Measurements from ENCODE around the gene FGF12. TPM values are rescaled to one million over a fixed set of nuclear protein-coding genes. Genes with fewer than 3 reads are reported as not detected.
A peak's percentile ranks its signal among the peaks of the same experiment; 100 is the strongest.

The FGF12 gene
- total RNA-seq, 1 donor from 2014 or later = 356 TPM

GRCh38 chr3:192449036-192449435 is 278.3 kb downstream of the FGF12 start:
- ATAC-seq (ENCODE audit: poor library complexity) = no peak
- no peak for DNase-seq
- intact Hi-C loops (cut with DNase I) = loop anchor here (5.0 kb wide), 1 partner anchor 1032 kb away; no protein-coding TSS in a partner anchor

DNA sequence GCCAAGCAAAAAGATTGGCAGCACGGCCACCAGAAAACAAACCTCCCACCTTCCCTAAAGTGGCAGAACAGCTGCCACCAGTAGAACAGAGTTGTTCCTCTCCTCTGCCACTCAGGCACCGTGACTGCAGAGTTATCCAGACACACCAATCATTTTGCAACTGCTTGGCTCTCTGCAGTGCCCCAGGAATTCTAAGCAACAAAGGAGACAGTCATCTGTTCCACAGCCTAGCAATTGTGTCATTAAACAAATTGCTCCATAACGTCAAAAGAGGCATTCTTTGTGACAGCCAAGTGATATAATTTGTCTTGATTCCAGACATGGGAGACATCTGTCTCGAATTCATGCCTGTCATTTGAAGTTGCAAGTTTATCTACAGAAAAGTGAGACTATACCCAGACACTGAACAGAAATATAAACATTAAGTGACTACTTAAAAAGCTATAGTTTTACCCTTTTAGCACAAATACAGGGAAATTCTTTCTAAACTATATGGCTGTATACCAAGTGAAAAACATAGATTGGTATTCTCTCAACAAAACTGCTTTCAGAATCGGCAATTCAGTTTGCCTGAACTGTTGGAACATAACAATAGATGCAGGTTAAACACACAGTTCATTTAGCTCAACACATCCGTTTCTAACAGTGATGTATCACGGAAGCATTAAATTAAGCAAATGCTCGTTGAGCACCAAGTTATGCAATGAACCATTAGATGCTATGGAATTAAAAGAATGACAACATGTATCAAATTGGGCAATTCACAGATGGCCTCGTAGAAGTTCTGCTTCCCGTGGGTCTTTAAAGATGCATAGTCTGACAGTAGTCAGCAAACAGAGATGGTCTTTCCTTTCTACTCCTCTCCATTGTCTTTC is 281.3 kb downstream of the FGF12 start:
- intact Hi-C loops (cut with DNase I) = loop anchor here (5.0 kb wide), 1 partner anchor 1029 kb away; no protein-coding TSS in a partner anchor
- DNase-seq (no peak), ATAC-seq (ENCODE audit: poor library complexity) (peak; percentile 86)

DNA sequence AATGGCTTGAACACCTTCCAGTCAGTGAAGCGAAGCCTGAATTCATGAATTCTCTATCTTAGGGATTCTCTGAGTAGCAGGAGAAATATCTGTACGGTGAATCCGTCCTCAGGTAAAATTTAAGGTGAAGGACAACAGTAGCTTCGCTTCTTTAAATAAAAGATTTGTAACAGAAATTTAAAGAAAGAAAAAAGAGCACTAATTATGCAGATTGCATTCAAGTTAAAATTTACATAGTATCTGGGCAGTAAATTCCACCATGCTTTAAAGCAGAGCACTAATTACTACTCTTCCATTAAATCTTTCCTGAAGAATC is 282.6 kb downstream of the FGF12 start:
- no peak for DNase-seq
- no peak for ATAC-seq (ENCODE audit: poor library complexity)
- intact Hi-C loops (cut with DNase I) = loop anchor here (5.0 kb wide), 2 partner anchors 312 to 1027 kb away; no protein-coding TSS in a partner anchor

- intact Hi-C loops (cut with DNase I) = loop anchor here (5.0 kb wide), 1 partner anchor 312 kb away; no protein-coding TSS in a partner anchor
- peak; percentile 75 for DNase-seq
- ATAC-seq (ENCODE audit: poor library complexity) = peak; percentile 82
Measured at GRCh38 chr3:192444096-192444790, 283.1 kb downstream of the FGF12 start.

- ATAC-seq (ENCODE audit: poor library complexity) (no peak), DNase-seq (no peak)
- intact Hi-C loops (cut with DNase I) = no loop called here
Measured at GRCh38 chr3:192435241-192435640, 292.1 kb downstream of the FGF12 start.

DNA sequence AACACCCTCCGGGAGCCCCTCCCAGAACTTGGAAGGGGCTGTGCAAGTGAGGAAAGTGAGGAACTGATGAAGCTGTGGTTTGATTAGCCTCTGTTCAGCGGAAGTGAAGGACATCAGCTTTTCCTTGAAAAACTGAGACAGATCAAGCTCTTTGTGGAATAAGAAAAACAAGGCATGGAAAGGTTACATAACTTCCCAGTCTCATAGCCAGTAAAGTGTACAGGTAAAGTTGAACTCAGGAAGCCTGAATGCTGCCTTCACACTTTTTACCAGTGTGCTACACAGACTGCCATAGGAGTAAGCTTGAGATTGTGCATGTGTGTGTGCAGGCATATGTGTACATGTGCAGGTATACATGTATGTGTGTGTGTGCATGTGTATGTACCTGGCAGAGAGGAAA is 293.2 kb downstream of the FGF12 start:
- ATAC-seq (ENCODE audit: poor library complexity) (no peak), DNase-seq (no peak)
- intact Hi-C loops (cut with DNase I) = no loop called here

GRCh38 chr3:192433704-192434103 is 293.6 kb downstream of the FGF12 start:
- DNase-seq (no peak), ATAC-seq (ENCODE audit: poor library complexity) (no peak)
- intact Hi-C loops (cut with DNase I) = no loop called here

DNA sequence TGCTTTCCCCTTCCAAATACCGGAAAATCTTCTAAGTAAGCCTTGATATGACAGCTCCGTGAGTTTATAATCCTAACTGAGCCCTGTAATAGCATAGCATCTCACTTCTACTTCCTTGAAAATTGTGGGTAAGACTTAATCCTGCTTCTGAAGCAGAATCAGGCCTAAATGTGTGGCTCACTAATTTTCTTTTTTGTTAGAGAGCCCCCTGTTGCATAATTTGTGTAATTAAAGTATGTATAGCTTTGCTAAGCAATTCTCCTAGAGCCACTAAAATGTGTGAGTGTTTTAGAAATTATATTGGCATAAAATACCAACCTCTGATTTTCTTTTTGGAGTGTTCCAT is 304.4 kb downstream of the FGF12 start:
- ATAC-seq (ENCODE audit: poor library complexity) (no peak), DNase-seq (no peak)
- intact Hi-C loops (cut with DNase I) = loop anchor here (10.0 kb wide), 1 partner anchor 238 kb away; no protein-coding TSS in a partner anchor

DNA sequence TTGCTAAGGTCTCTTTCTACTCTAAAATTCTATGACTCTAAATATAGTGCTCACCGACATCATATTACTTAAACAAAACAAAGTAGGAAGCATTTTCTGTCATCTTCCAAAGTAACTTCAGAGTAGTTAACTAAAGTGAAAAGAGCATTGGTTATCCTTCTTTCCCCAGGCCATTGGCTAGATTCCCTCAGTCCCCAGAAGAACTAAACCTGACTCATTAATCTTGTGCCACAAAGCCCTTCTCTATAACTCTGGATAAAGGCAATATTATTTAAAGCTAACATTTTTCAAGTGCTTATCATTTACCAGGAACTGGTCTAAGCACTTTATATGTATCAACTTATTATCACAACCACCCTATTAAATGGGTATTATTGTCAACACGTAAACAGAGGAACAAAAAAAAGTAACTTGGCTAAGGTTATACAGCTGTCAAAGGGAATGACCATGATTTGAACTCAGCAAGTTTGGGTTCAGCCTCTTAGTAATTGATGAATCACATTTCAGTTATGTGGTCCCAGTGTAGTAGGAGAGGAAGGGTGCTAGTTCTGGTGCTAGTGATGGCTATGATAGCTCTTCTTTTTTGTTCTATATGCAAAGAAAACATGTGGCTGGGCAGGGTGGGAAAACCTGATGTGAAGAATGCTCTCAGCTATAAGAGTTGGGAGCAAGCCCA is 304.9 kb downstream of the FGF12 start:
- no peak for ATAC-seq (ENCODE audit: poor library complexity)
- no peak for DNase-seq
- intact Hi-C loops (cut with DNase I) = loop anchor here (10.0 kb wide), 1 partner anchor 238 kb away; no protein-coding TSS in a partner anchor

- intact Hi-C loops (cut with DNase I) = no loop called here
- DNase-seq (no peak), ATAC-seq (ENCODE audit: poor library complexity) (no peak)
Measured at GRCh38 chr3:192419312-192419711, 308.0 kb downstream of the FGF12 start.

DNA sequence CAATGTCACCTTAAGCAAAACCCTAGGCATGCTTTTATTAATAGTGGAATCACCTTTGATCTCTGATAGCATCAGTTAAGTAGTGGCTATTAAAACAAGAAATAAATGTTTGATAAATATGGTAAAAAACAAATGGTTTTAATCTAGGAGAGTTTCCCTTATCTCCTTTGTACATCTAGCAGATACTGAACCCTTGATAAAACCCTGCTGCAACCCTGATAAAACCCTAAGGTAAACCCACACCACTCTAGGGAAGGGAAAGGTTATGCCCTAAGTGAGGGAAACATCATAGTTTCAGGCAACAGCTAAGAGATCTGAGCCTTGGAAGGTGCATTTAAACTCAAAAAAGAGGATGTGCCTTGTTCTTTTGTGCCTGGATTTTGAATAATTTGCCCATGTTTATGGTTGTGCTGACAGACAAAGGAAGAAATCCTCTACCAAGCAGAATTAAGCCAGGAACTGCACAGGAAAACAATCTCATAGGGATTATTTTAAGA is 309.7 kb downstream of the FGF12 start:
- no peak for ATAC-seq (ENCODE audit: poor library complexity)
- no peak for DNase-seq
- intact Hi-C loops (cut with DNase I) = no loop called here

- DNase-seq (no peak), ATAC-seq (ENCODE audit: poor library complexity) (no peak)
- intact Hi-C loops (cut with DNase I) = no loop called here
Measured at GRCh38 chr3:192417017-192417416, 310.3 kb downstream of the FGF12 start.

DNA sequence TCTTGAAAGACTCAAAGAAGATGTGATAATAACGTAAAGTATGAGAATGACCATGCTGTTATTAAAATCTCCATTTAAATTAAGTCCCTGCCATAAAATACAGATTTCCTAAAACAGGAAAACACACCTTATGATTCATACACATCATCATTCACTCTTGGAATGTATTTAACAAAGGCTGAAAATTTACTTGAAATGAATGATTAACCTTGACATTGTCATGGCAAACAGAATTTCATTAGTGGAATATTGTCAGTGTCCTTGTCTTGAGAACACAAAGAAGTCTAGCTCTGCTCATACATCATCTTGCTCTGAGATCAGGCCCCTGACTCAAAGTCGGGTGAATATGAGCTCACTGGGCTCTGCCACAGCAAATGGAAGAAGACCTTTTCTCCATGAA is 313.9 kb downstream of the FGF12 start:
- intact Hi-C loops (cut with DNase I) = no loop called here
- ATAC-seq (ENCODE audit: poor library complexity) = no peak

GRCh38 chr3:192410684-192410960 is 316.7 kb downstream of the FGF12 start:
- DNase-seq (no peak), ATAC-seq (ENCODE audit: poor library complexity) (no peak)
- intact Hi-C loops (cut with DNase I) = no loop called here

More for the DNA sequence above, 313.9 kb downstream of the FGF12 start:
- no peak for DNase-seq

DNA sequence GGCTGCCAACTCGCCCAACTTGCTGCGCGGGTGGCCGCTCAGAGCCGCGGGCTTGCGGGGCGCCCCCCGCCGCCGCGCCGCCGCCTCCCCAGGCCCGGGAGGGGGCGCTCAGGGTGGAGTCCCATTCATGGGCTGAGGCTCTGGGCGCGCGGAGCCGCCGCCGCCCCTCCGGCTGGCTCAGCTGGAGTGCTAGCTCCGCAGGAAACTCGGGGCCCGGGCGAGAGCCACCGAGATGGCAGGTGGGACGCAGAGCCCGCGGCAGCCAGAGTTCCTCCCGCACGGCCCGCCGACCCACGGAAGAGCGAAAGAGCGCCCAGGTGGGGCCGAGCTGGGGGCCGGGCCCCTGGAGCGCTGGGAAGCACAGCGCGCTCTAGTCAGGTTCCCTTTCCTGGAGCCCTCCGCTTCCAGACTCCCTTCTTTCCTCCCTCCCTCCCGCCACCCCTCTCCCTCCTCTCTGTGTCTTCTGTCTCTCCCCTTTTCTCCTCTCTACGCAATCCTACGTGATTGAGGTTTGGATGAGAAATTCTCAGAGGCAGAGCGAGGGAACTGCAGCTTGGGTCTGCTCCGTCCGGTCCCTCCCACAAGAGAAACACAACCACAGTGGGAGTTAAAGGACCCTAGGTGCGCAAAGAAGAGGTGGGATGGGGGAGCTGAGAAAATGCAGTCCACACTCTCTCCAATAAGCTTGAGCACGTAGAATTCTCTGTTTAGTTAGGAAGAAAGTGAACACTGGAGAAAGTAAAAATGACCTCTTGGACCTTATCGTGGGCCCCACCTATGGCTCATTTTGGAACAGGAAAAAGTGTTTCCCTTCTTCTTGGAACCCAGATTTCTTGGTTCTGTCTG is 317.3 kb downstream of the FGF12 start:
- peak; percentile 37 for DNase-seq
- no peak for ATAC-seq (ENCODE audit: poor library complexity)
- intact Hi-C loops (cut with DNase I) = no loop called here

DNA sequence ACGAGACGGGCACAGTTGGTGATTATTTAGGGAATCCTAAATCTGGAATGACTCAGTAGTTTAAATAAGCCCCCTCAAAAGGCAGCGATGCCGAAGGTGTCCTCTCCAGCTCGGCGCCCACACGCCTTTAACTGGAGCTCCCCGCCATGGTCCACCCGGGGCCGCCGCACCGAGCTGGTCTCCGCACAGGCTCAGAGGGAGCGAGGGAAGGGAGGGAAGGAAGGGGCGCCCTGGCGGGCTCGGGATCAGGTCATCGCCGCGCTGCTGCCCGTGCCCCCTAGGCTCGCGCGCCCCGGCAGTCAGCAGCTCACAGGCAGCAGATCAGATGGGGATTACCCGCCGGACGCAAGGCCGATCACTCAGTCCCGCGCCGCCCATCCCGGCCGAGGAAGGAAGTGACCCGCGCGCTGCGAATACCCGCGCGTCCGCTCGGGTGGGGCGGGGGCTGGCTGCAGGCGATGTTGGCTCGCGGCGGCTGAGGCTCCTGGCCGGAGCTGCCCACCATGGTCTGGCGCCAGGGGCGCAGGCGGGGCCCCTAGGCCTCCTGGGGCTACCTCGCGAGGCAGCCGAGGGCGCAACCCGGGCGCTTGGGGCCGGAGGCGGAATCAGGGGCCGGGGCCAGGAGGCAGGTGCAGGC is 318.0 kb downstream of the FGF12 start:
- DNase-seq (peak; percentile 52), ATAC-seq (ENCODE audit: poor library complexity) (peak; percentile 26)
- intact Hi-C loops (cut with DNase I) = no loop called here

- DNase-seq (peak; percentile 41), ATAC-seq (ENCODE audit: poor library complexity) (no peak)
- intact Hi-C loops (cut with DNase I) = no loop called here
Measured at GRCh38 chr3:192408647-192409200, 318.6 kb downstream of the FGF12 start.

Measured in Right ventricle myocardium superior (tissue), 1 donor.